Stimulated activated CD8-positive, alpha-beta memory T cell treated with anti-CD3 and anti-CD28 coated beads, Interleukin-12 subunit alpha, Interleukin-12 subunit beta, amount 100 ng/mL, for 24 hours (primary cell): ENCODE measurements around the gene LIN37.
A peak's percentile ranks its signal among the peaks of the same experiment; 100 is the strongest.

Experiments
- DNase-seq: peaks from one replicate; pipeline ENCODE4 v3.0.0-alpha.2; 2020; ENCODE audit errors: extremely low read depth

Gene LIN37

DNA sequence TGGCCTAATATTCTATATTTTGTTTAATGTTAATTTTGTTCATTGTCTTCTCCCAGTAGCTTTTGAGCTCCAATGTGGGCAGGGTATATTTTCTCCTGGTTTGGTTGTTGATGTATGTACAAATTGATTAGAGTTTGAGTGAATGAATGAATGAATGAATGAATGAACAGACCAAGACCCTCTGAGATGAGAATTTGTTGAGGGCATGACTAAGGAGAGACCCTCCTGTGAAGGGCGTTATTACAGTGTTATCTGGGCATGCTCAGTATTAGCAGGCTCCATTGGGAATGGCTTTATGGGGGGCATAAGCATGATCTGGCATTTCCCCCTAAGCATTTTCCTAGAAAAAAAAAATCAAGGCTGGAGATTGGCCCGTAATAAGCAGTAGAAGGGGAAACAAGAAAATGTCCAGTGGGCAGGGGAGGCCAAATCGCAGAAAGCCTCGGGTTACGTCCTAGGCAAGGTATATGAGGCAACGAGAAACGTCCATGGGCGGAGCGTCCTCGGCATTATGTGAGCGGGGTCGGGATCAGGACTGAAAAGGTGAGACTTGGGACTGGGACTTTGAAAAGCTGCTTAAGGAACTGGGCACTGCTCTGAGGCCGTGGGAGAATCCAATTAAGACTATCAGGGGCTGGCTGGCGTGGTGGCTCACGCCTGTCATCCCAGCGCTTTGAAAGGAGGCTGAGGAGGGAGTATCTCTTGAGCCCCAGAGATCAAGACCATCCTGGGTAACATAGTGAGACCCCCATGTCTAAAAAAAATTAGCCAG lies 26.1 kb downstream of the LIN37 start:
- no peak for DNase-seq

DNA sequence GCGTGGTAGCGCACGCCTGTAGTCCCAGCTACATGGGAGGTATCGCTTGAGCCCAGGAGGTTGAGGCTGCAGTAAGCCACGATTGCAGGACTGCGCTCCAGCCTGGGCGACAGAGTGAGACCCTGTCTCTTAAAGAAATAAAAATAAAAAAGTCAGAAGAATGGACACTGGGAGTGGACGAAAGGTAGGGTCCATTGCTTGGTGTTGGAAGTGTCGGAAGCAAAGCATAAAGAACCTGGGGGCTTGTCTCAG lies 26.6 kb downstream of the LIN37 start:
- DNase-seq = no peak

DNA sequence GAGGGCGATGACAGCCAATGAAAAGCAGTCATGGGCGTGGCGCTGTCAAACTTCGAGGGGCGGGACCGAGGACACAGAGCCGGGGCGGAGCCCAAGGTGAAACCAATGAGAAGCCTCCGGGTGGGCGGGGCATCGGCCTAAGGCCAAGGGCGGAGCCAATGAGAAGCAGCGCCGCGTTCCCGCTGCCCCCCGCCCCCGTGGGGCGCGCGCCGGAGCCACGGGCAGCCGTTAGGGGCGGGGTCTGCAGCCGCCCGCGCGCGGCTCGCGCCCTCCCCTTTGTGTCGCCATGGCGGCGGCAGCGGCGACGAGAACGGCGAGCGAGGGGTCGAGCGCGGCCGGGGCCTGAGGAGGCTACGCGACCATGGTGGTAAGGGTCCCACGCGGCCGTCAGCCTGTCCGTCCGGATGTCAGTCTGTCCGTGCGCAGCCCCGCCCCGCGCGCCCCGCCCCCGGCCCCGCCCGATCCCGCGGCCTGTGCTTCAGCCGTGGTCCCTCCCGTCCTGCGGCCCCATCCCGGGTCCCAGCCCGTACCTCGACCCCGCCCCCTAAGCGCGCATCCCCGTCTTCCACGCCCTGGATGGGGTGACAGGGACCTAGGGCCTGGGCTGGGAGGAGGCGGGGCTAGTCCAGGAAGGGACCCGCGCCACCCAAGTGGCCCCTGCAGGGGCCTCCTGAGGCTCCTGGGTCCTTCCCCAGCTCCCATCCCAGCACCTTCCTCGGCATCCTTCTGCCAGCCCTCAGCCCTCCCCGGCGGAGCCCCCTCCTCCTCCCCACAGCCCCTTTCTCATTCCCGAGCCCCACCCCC lies 27.1 kb downstream of the LIN37 start, which contains the start of gene ARHGAP33:
Gene ARHGAP33, plus strand, starts transcription at position 267 of the 804 bp plus-strand sequence. Its CDS starts 95 bp downstream, at position 362.
- DNase-seq = peak; percentile 97

DNA sequence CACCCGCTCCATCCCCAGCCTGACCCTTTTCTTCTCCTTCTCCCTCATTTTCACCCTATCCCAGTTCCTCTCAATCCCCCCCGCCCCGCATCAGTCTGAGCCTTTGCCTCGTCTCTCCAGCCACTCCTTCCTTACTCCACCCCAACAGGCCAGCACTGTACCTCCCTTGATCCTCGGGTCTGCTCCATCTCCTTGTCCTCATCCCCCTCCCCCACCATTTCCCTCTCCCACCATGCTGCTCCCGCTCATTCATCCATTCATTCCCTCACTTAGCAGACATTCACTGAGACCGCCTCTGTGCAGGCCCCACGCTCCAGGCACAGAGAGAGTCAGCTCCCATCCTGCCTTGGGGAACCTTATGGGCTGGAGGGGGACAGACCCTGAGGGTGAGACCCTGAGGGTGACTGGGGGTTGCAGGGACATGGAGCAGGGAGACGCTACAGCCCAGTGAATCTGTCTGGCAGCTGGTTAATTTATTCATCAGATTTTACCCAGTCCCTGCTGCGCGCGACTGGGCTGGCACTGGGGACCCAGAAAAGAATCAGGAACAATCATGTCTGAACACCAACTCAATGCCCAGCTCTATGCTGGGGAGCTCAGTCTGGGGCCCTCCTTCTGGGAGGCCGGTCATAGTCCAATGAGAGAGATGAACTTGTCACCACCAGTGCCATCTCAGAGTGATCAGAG lies 27.9 kb downstream of the LIN37 start:
- no peak for DNase-seq

DNA sequence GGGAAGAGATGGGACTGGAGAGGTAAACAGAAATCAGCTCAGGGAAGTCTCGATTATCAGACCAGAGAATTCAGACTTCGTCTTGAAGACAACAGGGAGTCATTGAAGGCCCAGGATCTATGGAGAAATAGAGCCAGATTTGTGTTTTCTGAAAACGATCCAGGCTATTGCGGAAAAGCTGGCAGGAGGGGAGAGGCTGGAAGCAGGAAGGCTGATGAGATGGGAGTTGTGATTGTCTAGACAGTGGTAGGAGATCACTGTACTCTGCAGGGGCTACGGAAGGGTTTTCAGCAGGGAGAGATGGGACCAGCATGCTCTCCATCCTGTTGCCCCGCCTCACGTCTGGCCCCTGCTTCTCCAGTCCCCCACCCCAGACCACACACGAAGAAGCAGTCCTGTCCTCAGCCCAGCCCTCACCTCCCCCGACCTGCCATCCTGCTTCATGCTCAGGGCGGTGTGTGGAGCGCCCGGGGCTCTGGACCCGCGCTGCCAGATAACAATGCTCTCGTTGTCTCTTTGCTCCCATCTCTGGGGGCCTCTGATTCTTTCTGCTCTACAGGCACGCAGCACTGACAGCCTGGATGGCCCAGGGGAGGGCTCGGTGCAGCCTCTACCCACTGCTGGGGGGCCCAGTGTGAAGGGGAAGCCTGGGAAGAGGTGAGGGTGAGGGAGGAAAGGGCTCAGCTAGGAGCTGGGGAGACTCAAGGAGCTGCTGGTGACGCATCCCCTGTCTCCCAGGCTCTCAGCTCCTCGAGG lies 28.9 kb downstream of the LIN37 start:
- DNase-seq = no peak

DNA sequence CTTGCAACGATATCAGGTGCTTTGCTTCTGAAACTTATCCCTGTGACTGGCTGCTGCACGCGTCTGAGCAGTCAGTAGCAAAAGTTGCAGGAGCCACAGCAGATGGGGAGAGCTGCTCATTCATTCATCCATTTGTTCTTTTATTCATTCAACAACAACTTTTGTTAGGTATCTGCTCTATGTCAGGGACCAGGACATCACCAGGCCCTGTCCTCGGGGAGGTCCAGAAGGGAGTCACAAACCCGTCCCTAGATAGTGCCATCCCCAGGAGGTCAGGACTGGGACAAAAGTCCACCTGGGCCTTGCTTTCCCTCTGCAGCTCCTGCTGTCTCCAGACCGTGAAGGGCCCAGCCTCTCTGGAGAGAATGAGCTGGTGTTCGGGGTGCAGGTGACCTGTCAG lies 29.6 kb downstream of the LIN37 start:
- no peak for DNase-seq

DNA sequence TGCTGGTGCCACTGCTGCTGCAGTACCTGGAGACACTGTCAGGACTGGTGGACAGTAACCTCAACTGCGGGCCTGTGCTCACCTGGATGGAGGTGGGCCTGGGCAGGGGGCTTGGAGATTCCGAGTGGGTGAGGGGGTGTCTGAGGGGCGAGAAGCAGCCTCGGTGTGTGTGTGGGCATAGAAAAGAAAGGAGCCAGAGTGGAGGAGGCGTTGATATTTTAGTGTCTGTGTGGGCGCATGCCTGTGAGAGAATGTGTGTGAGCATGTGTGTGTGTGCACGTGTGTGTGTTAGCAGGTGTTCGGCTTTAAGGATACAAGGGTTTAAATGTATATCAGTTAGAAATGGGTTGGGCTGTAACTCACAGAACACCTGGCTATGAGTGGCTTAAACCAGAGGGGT lies 30.7 kb downstream of the LIN37 start:
- DNase-seq = no peak

DNA sequence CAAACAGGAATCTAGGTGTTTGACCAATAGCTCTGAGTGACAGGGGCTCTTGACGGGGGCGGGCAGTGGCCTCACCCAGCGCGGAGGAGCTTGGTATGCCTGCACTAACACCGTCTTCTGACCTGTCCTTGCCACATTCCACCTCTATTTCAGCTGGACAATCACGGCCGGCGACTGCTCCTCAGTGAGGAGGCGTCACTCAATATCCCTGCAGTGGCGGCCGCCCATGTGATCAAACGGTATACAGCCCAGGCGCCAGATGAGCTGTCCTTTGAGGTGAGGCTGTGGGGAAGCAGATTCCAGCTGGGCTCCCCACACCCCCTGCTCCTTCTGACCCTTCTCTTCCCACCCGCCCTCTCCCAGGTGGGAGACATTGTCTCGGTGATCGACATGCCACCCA lies 31.7 kb downstream of the LIN37 start:
- no peak for DNase-seq

DNA sequence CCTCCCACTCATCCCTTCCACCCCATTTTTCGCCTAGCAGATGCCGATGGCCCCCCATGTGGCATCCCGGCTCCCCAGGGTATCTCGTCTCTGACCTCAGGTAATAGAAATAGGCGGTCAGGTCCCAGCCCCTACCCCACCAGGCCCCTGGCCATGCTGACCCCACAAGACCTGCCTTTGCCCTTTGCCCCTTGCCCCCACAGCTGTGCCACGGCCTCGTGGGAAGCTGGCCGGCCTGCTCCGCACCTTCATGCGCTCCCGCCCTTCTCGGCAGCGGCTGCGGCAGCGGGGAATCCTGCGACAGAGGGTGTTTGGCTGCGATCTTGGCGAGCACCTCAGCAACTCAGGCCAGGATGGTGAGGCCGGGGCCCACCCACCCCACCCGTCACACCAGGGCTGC lies 32.3 kb downstream of the LIN37 start:
- no peak for DNase-seq

DNA sequence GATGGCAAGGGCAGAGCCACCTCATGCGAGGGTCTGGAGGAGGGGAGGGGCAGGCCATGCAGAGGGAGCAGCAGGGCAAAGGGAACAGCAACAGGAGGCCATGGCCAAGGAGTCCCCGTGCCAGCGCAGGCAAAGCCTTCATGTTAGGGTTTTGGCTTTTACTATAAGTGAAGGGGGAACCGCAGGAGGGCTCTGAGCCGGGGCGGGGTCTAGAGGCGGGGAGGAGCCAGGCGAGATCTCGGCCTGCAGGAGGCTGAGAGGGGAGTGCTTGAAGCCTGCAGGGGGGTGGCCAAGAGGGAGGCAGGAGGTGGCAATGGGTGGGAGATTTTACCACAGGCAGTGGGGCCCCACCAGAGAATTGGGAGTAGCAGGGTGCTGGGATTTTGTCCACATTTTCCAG lies 33.3 kb downstream of the LIN37 start:
- no peak for DNase-seq

DNA sequence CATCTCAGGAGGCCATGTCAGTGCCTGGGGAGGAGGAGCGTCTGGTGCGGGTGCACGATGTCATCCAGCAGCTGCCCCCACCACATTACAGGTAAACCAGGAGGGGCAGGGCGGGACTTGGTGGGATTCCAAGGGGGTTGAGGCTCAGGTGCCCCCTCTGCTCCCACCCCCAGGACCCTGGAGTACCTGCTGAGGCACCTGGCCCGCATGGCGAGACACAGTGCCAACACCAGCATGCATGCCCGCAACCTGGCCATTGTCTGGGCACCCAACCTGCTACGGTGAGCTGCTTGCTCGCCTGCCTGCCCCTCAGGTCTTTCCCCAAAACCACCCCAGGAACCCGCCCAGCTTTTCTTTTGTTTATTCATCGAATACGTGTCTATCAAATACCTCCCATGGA lies 34.2 kb downstream of the LIN37 start:
- DNase-seq = no peak

DNA sequence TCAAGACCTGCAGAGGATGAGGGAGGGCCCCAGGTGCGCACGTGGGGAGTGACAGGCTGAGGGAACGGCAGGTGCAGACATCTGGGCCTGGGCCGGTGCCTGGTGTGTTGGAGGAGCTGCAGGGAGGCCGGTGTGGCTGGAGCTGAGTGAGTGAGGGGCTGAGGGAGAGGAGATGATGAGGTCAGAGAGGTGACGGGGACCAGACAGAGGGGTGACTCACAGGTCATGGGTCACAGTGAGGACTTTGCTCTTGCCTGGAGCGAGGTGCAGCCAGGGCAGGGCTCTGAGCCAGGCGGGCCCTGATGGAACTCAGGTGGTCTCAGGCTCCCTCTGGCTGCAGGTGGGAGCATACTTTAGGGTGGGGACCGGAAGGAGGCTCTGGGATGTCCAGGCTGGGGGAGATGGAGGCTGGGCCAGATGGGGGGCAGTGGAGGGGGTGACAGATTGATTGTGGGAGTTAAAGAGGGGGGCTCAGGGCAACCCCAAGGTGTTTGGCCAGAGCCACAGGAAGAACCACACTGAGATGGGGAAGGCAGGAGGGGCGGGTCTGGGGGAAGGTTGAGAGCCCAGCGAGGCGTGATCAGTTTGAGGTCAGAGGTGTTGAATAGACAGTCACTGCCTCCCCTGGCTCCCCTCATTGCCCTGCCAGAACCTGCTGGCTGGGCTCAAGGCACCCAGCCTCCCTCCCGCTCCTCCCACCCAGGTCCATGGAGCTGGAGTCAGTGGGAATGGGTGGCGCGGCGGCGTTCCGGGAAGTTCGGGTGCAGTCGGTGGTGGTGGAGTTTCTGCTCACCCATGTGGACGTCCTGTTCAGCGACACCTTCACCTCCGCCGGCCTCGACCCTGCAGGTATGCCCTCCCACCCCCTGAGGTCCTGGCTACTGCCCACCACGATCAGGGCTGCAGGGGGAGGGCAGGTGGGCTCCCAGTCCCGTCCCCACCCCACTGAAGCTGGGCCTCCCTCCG lies 35.4 kb downstream of the LIN37 start:
- no peak for DNase-seq

DNA sequence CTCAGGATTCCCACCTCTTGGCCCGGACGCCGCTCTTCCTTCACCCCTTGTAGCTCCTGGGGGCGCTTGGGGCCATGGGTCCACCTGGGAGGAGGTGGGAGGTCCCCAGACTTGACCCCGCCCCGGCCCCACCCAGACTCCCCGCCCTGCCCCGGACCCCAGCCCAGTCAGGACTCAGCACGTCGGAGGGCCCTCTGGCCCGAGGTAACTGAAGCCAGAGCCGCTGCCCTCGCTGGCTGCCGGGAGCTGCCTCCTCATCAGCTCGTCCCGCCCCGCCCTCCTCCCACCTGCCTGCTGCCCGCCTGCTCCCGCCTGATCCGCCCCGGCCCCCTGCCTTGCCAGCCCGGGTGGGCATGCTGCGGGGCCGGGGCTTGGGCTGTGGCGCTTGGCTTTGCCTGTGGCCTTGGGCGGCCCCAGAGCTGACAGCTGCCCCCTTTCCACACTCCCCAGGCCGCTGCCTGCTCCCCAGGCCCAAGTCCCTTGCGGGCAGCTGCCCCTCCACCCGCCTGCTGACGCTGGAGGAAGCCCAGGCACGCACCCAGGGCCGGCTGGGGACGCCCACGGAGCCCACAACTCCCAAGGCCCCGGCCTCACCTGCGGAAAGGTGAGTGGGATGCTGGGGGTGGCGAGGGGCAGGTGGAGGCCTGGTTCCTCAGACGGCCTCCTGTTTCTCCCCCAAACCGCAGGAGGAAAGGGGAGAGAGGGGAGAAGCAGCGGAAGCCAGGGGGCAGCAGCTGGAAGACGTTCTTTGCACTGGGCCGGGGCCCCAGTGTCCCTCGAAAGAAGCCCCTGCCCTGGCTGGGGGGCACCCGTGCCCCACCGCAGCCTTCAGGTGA lies 36.3 kb downstream of the LIN37 start:
- DNase-seq = no peak

DNA sequence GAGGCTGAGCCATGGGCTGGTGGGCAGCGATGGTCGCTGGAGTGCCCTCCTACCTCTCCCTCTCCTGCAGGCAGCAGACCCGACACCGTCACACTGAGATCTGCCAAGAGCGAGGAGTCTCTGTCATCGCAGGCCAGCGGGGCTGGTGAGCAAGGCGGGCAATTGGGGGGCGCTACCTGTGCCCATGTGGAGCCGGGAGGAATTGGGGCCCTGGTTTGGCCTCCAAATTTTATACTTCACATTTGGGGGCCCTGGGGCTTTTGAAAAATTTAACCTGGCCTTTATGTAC lies 36.9 kb downstream of the LIN37 start:
- DNase-seq = no peak

DNA sequence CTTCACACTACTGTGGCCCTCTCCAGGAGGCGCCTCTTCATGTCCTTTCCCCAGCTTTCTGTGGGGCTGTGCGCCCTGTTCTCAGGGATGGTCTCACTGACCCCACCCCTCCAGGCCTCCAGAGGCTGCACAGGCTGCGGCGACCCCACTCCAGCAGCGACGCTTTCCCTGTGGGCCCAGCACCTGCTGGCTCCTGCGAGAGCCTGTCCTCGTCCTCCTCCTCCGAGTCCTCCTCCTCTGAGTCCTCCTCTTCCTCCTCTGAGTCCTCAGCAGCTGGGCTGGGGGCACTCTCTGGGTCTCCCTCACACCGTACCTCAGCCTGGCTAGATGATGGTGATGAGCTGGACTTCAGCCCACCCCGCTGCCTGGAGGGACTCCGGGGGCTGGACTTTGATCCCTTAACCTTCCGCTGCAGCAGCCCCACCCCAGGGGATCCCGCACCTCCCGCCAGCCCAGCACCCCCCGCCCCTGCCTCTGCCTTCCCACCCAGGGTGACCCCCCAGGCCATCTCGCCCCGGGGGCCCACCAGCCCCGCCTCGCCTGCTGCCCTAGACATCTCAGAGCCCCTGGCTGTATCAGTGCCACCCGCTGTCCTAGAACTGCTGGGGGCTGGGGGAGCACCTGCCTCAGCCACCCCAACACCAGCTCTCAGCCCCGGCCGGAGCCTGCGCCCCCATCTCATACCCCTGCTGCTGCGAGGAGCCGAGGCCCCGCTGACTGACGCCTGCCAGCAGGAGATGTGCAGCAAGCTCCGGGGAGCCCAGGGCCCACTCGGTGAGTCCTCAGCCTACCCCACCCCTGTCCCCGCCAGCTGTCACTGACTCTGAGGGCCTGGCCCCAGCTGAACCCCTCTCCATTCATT lies 38.2 kb downstream of the LIN37 start:
- no peak for DNase-seq

DNA sequence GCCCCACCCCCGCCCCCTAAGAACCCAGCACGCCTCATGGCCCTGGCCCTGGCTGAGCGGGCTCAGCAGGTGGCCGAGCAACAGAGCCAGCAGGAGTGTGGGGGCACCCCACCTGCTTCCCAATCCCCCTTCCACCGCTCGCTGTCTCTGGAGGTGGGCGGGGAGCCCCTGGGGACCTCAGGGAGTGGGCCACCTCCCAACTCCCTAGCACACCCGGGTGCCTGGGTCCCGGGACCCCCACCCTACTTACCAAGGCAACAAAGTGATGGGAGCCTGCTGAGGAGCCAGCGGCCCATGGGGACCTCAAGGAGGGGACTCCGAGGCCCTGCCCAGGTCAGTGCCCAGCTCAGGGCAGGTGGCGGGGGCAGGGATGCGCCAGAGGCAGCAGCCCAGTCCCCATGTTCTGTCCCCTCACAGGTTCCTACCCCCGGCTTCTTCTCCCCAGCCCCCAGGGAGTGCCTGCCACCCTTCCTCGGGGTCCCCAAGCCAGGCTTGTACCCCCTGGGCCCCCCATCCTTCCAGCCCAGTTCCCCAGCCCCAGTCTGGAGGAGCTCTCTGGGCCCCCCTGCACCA lies 38.9 kb downstream of the LIN37 start:
- no peak for DNase-seq

DNA sequence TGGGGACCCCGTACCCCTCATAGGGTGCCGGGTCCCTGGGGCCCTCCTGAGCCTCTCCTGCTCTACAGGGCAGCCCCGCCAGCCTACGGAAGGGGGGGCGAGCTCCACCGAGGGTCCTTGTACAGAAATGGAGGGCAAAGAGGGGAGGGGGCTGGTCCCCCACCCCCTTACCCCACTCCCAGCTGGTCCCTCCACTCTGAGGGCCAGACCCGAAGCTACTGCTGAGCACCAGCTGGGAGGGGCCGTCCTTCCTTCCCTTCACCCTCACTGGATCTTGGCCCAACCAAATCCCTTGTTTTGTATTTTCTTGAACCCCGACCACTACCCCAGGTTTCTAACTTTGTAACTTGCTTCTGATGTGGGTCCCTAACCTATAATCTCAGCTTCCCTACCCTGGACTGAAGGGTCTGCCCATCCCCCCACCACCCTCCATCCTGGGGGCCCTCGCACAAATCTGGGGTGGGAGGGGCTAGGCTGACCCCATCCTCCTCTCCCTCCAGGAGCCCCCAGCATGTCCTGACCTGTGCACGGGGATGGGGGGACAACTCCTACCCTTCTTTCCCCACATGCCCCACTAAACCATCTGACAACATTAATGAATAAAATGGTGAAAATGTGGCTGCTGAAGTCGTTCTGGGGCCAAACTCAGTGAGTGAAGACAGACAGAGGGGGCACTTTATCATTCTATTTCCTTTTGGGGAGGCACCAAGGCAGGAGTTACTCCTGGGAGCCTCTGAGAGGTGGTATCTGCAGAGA lies 40.0 kb downstream of the LIN37 start:
- no peak for DNase-seq
